Muscle layer of colon (tissue), 2 donors: Measurements from ENCODE around the gene DDX39A.
A peak's percentile ranks its signal among the peaks of the same experiment; 100 is the strongest.

Experiments
- H3K27ac ChIP-seq: one replicate; pipeline ENCODE4 v1.7.0; 2013; ENCODE audit warnings: low read depth, mild to moderate bottlenecking, low read length, moderate library complexity
- H3K27me3 ChIP-seq, 2 donors: one replicate each; pipeline ENCODE4 v1.7.0; 2013; ENCODE audit warnings: low read length in 2 of 2, mild to moderate bottlenecking in 2 of 2; ENCODE audit not compliant: insufficient read depth in 2 of 2, control insufficient read depth in 1 of 2
- H3K36me3 ChIP-seq: one replicate; pipeline ENCODE4 v1.7.0; 2013; ENCODE audit warnings: mild to moderate bottlenecking, low read length; ENCODE audit not compliant: insufficient read depth
- H3K4me1 ChIP-seq: one replicate; pipeline ENCODE4 v1.7.0; 2013; ENCODE audit warnings: mild to moderate bottlenecking, low read length; ENCODE audit not compliant: insufficient read depth
- H3K4me3 ChIP-seq, 2 donors: one replicate each; pipeline ENCODE4 v1.7.0; 2013; ENCODE audit warnings: low read length in 2 of 2, low read depth in 1 of 2, mild to moderate bottlenecking in 1 of 2, moderate library complexity in 1 of 2
- H3K9ac ChIP-seq: one replicate; pipeline ENCODE4 v1.7.0; 2013; ENCODE audit warnings: low read length
- H3K9me3 ChIP-seq: one replicate; pipeline ENCODE4 v1.7.0; 2013; ENCODE audit warnings: mild to moderate bottlenecking, low read length
- donor health status: abdominal sarcoma.
- donor health status: Adenocarcinoma of cecum.

DDX39A gene

GRCh38 chr19:14433554-14434501, 14.7 kb upstream of the DDX39A start:
- Histone ChIP-seq H3K9me3 (no peaks in the 10 kb centered on the region), H3K4me1 (peaks cover 18% of the 10 kb centered on the region), H3K27ac (peak overlapping the region; percentile 81), H3K4me3 (peak overlapping the region; percentile 64 to 85), H3K9ac (peak overlapping the region; percentile 57), H3K36me3 (no peaks in the 10 kb centered on the region), H3K27me3 (no peaks in the 10 kb centered on the region)

GRCh38 chr19:14432791-14433553, 13.8 kb upstream of the DDX39A start, which contains the start of gene PKN1:
Gene PKN1 (plus strand): TSS chr19:14433306. CDS start chr19:14433522, 216 bp downstream.
- Histone ChIP-seq H3K4me1 (peaks cover 18% of the 10 kb centered on the region), H3K27ac (peak within 1 kb of the TSS; percentile 81), H3K36me3 (no peaks in the 10 kb centered on the region), H3K9me3 (no peaks in the 10 kb centered on the region), H3K4me3 (peak within 1 kb of the TSS; percentile 67 to 85), H3K9ac (peak within 1 kb of the TSS; percentile 57), H3K27me3 (no peaks in the 10 kb centered on the region)

GRCh38 chr19:14430712-14431111, 11.6 kb upstream of the DDX39A start:
- H3K27ac ChIP-seq: no peak overlapping the region
- H3K4me1 ChIP-seq: peaks cover 18% of the 10 kb centered on the region
- H3K27me3 ChIP-seq: no peaks in the 10 kb centered on the region
- no peaks in the 10 kb centered on the region for H3K36me3 ChIP-seq
- H3K9me3 ChIP-seq: no peaks in the 10 kb centered on the region
- H3K9ac ChIP-seq: no peak overlapping the region
- H3K4me3 ChIP-seq: no peak overlapping the region

GRCh38 chr19:14428882-14429416, 9.8 kb upstream of the DDX39A start:
- no peaks in the 10 kb centered on the region for H3K36me3 ChIP-seq
- H3K27ac ChIP-seq: no peak overlapping the region
- H3K9me3 ChIP-seq: no peaks in the 10 kb centered on the region
- H3K9ac ChIP-seq: no peak overlapping the region
- H3K4me3 ChIP-seq: no peak overlapping the region
- H3K27me3 ChIP-seq: no peaks in the 10 kb centered on the region
- H3K4me1 ChIP-seq: peaks cover under 1% of the 10 kb centered on the region

GRCh38 chr19:14427461-14427860, 8.3 kb upstream of the DDX39A start:
- no peak overlapping the region for H3K9ac ChIP-seq
- H3K27ac ChIP-seq: no peak overlapping the region
- no peaks in the 10 kb centered on the region for H3K9me3 ChIP-seq
- H3K4me3 ChIP-seq: no peak overlapping the region
- H3K27me3 ChIP-seq: no peaks in the 10 kb centered on the region
- H3K36me3 ChIP-seq: no peaks in the 10 kb centered on the region
- H3K4me1 ChIP-seq: no peaks in the 10 kb centered on the region

- Histone ChIP-seq H3K9ac (no peak overlapping the region), H3K9me3 (no peaks in the 10 kb centered on the region), H3K4me1 (no peaks in the 10 kb centered on the region), H3K4me3 (no peak overlapping the region), H3K27ac (no peak overlapping the region), H3K36me3 (no peaks in the 10 kb centered on the region), H3K27me3 (no peaks in the 10 kb centered on the region)
Measured at GRCh38 chr19:14425696-14426138, 6.6 kb upstream of the DDX39A start.

- Histone ChIP-seq H3K4me1 (peaks cover 24% of the 10 kb centered on the region), H3K4me3 (peak overlapping the region; percentile 47 to 72), H3K27me3 (no peaks in the 10 kb centered on the region), H3K27ac (peak overlapping the region; percentile 55), H3K9ac (peak overlapping the region; percentile 82), H3K36me3 (no peaks in the 10 kb centered on the region), H3K9me3 (no peaks in the 10 kb centered on the region)
Measured at GRCh38 chr19:14418856-14419105, 360 bp downstream of the DDX39A start.

GRCh38 chr19:14416817-14417231, 2.3 kb downstream of the DDX39A start:
- Histone ChIP-seq H3K9ac (no peak overlapping the region), H3K27me3 (no peaks in the 10 kb centered on the region), H3K9me3 (no peaks in the 10 kb centered on the region), H3K27ac (no peak overlapping the region), H3K36me3 (peaks cover 13% of the 10 kb centered on the region), H3K4me1 (peaks cover 29% of the 10 kb centered on the region), H3K4me3 (no peak overlapping the region)

GRCh38 chr19:14414926-14415690, 4.0 kb downstream of the DDX39A start:
- Histone ChIP-seq H3K4me1 (peaks cover 28% of the 10 kb centered on the region), H3K36me3 (peaks cover 30% of the 10 kb centered on the region), H3K27me3 (no peaks in the 10 kb centered on the region)

GRCh38 chr19:14413693-14414181, 5.4 kb downstream of the DDX39A start:
- no peak overlapping the region for H3K9ac ChIP-seq
- H3K4me1 ChIP-seq: peaks cover 21% of the 10 kb centered on the region
- no peak overlapping the region for H3K27ac ChIP-seq
- H3K4me3 ChIP-seq: no peak overlapping the region
- H3K27me3 ChIP-seq: no peaks in the 10 kb centered on the region
- peaks cover 43% of the 10 kb centered on the region for H3K36me3 ChIP-seq
- H3K9me3 ChIP-seq: no peaks in the 10 kb centered on the region

More at GRCh38 chr19:14414926-14415690, 4.0 kb downstream of the DDX39A start:
- no peak overlapping the region for H3K4me3 ChIP-seq
- no peak overlapping the region for H3K27ac ChIP-seq
- no peaks in the 10 kb centered on the region for H3K9me3 ChIP-seq
- no peak overlapping the region for H3K9ac ChIP-seq
